Right lobe of liver (tissue), 6 donors: ENCODE results near the gene CPLX1. TPM values are rescaled to one million over a fixed set of nuclear protein-coding genes. Genes with fewer than 3 reads are reported as not detected.

Experiments used
- ATAC-seq, 4 donors: fragments of 200-7000 bp; cut with Tn5 transposase; one replicate each; pipeline ENCODE4 v1.9.1; 2020; ENCODE audit warnings: mild to moderate bottlenecking in 4 of 4, moderate library complexity in 4 of 4
- DNase-seq, 3 donors: peaks; one replicate each; pipeline ENCODE4 v3.0.0-alpha.2; 2020
- H3K27ac ChIP-seq, 3 donors: fragments of 200-600 bp; one replicate each; pipeline ENCODE4 v1.8.0; 2022
- H3K27me3 ChIP-seq, 2 donors: fragments of 200-600 bp; one replicate each; pipeline ENCODE4 v1.8.0; 2022
- H3K36me3 ChIP-seq, 4 donors: fragments of 200-600 bp; sonication (generic) in 1 of 4; one replicate each; pipeline versions ENCODE4 v1.5.1 to v1.8.0; 2017 to 2022; ENCODE audit warnings: control low read depth in 1 of 4
- H3K4me1 ChIP-seq, 4 donors: fragments of 200-600 bp; sonication (generic) in 1 of 4; one replicate each; pipeline versions ENCODE4 v1.5.1 to v1.8.0; 2017 to 2022; ENCODE audit warnings: control low read depth in 1 of 4
- H3K4me3 ChIP-seq, 3 donors: fragments of 200-600 bp; one replicate each; pipeline ENCODE4 v1.8.0; 2022
- H3K9me3 ChIP-seq, 4 donors: fragments of 200-600 bp; sonication (generic) in 1 of 4; one replicate each; pipeline versions ENCODE4 v1.5.1 to v1.8.0; 2017 to 2022; ENCODE audit warnings: control low read depth in 1 of 4
- POLR2A ChIP-seq: fragments of 450-650 bp; IDR thresholded peaks from one replicate; pipeline ENCODE4 v1.6.1; 2017; ENCODE audit warnings: antibody characterized with exemption, mild to moderate bottlenecking
- WGBS: methylation state at CpG from one replicate; pipeline ENCODE4 v1.1.6; 2018; ENCODE audit warnings: low coverage, low lambda C conversion rate; ENCODE audit not compliant: insufficient coverage; ENCODE audit errors: missing lambda C conversion rate; 5-methylcytosine and 5-hydroxymethylcytosine counted together
- intact Hi-C, 2 donors: fragments of 100-400 bp; cut with DNase I; formaldehyde crosslinking; loops; one replicate each; pipeline versions ENCODE4 v1.11.2 to v1.14.1; 2022
- total RNA-seq, 6 experiments: library from RNA; depleted of rRNA in 2 of 6; stranded (reverse); fragments of >200 nt in 2 of 6; fragmentation: NEBNext Ultra II Directional in 3 of 6; extraction: Animal tissue kit (Norgen Biotek cat#: 25700) in 3 of 6; gene quantifications; one replicate each; pipeline versions ENCODE4 v1.1.0 to v1.2.4, GENCODE V29; 2016 to 2023
- TF ChIP-seq, protein P1 (sequence below), 4 donors: fragments of 200-600 bp in 3 of 4; fragments of 450-650 bp in 1 of 4; IDR thresholded peaks; one replicate each; pipeline versions ENCODE4 v1.5.1 to v1.8.0; 2016 to 2022; ENCODE audit warnings: antibody characterized with exemption in 4 of 4, mild to moderate bottlenecking in 2 of 4
- donor health status: DM: no; HTN: yes; CAD: no.
- donor health status: DM: no; HTN: no; CAD: no.
- donor health status: DM: no; HTN: no; CAD: no.
- donor health status: DM: no; HTN: yes; CAD: no.
- donor health status: DM: no; HTN: yes; CAD: no.

CPLX1 gene
- total RNA-seq, 6 experiments from 2014 or later = 0.86 to 3.7 (median 2.4) TPM

DNA sequence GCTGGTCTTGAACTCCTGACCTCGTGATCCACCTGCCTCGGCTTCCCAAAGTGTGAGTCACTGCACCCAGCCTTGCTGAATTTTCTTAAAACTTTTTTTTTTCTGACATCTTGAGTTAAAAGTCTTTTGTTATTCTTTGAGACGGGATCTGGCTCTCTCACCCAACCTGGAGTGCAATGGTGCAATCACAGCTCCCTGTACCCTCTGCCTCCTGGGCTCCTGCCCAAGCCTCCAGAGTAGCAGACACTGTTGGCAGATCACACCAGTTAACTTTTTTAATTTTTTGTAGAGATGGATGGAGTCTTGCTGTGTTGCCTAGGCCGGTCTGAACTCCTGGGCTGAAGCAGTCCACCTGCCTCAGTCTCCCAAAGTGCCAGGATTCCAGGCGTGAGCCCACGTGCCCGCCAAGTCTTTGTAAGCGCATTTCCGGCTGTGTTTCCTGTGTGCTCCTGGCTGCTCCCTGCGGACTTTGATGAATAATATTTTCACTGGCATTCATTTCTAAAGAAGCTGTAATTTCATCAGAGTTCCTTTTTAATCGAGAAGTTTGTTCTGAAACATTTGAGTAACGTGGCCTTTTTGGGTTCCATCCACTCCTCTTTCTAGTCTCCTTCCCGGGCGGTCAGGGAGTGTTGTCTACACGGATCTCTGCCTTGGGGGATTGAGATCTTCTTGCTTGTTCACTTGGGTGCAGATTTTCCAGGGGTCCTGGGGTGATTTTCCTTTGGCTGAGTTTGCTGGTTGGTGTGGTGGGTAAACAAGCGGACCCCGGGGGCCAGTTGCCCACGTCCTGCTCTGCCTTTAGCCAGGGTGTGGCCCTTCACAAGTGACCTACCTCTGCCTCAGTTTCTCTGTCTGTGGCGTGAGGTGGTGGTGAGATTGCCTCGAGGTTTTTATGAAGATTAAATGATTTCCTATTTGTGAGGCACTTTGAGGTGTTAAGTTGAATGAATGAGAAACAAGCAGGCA is 75.9 kb downstream of the CPLX1 start:
- Histone ChIP-seq H3K9me3 (no peaks in the 10 kb centered on the region), H3K4me3 (no peak overlapping the region), H3K27me3 (no peaks in the 10 kb centered on the region), H3K36me3 (peaks cover 0 to 20% (median 3%) of the 10 kb centered on the region in 4 donors), H3K27ac (no peak overlapping the region), H3K4me1 (no peaks in the 10 kb centered on the region)
- WGBS = 80% methylated on average over 11 of the region's 20 CpGs
- intact Hi-C loops = loop anchor here in 1 of 2 donors (10.0 kb wide), 1 partner anchor 115 kb away; no protein-coding TSS in a partner anchor
- ATAC-seq = peak; percentile 40 to 92 (median 54)
- peak in 1 of 3 donors; percentile 63 for DNase-seq
- TF ChIP-seq, protein P1, sequence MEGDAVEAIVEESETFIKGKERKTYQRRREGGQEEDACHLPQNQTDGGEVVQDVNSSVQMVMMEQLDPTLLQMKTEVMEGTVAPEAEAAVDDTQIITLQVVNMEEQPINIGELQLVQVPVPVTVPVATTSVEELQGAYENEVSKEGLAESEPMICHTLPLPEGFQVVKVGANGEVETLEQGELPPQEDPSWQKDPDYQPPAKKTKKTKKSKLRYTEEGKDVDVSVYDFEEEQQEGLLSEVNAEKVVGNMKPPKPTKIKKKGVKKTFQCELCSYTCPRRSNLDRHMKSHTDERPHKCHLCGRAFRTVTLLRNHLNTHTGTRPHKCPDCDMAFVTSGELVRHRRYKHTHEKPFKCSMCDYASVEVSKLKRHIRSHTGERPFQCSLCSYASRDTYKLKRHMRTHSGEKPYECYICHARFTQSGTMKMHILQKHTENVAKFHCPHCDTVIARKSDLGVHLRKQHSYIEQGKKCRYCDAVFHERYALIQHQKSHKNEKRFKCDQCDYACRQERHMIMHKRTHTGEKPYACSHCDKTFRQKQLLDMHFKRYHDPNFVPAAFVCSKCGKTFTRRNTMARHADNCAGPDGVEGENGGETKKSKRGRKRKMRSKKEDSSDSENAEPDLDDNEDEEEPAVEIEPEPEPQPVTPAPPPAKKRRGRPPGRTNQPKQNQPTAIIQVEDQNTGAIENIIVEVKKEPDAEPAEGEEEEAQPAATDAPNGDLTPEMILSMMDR (IDR thresholded peaks at IDR 0.05) = no peak
- TF ChIP-seq POLR2A = no peak

DNA sequence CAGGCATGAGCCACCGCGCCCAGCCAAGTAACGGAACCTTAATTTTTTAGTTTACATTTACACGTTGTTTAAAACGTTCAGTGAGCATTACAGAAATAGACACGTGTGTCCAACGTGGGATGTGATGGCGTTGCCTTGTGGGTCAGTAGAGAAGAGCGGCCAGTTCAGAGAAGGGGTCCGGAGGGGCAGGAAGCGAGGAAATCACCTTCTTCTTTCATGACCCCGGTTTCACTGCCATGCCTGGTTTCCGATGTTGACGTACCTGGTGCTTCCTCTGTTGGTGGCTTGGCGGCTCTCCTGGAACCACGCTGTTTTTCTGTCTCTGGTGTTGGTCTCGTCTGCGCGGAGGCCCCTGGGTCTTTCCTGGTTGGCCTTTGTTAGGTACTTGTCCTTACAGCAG is 77.5 kb downstream of the CPLX1 start:
- intact Hi-C loops = no loop called here
- Histone ChIP-seq H3K4me1 (no peaks in the 10 kb centered on the region), H3K4me3 (no peak overlapping the region), H3K27ac (no peak overlapping the region), H3K36me3 (peaks cover 0 to 20% (median 3%) of the 10 kb centered on the region in 4 donors), H3K27me3 (no peaks in the 10 kb centered on the region), H3K9me3 (no peaks in the 10 kb centered on the region)
- ATAC-seq = no peak
- TF ChIP-seq, protein P1 (IDR thresholded peaks at IDR 0.05) = no peak
- TF ChIP-seq POLR2A = no peak
- WGBS = 87% methylated on average over 7 of the region's 19 CpGs
- peak in 1 of 3 donors; percentile 16 for DNase-seq

- Histone ChIP-seq H3K4me3 (no peak overlapping the region), H3K4me1 (no peaks in the 10 kb centered on the region), H3K27ac (no peak overlapping the region), H3K9me3 (no peaks in the 10 kb centered on the region), H3K27me3 (no peaks in the 10 kb centered on the region), H3K36me3 (peaks cover 0 to 16% (median 3%) of the 10 kb centered on the region in 4 donors)
- ATAC-seq (no peak), DNase-seq (peak in 1 of 3 donors; percentile 35)
- intact Hi-C loops = no loop called here
- TF ChIP-seq, protein P1 (IDR thresholded peaks at IDR 0.05) = no peak
- no peak for TF ChIP-seq POLR2A
- 87% methylated on average over 12 of the region's 34 CpGs for WGBS
Measured at GRCh38 chr4:747546-748170, 78.3 kb downstream of the CPLX1 start.

- DNase-seq = no peak
- Histone ChIP-seq H3K4me1 (no peaks in the 10 kb centered on the region), H3K27me3 (no peaks in the 10 kb centered on the region), H3K4me3 (no peak overlapping the region), H3K27ac (no peak overlapping the region), H3K9me3 (no peaks in the 10 kb centered on the region), H3K36me3 (peaks cover 0 to 14% (median 3%) of the 10 kb centered on the region in 4 donors)
- WGBS = 87% methylated on average over 18 of the region's 44 CpGs
- intact Hi-C loops = no loop called here
- TF ChIP-seq, protein P1 (IDR thresholded peaks at IDR 0.05) = no peak
- TF ChIP-seq POLR2A = no peak
- no peak for ATAC-seq
Measured at GRCh38 chr4:744212-744841, 81.6 kb downstream of the CPLX1 start.
